ENCODE results near the gene CST9. TPM values are rescaled to one million over a fixed set of nuclear protein-coding genes. Genes with fewer than 3 reads are reported as not detected.

The CST9 gene
- total and polyA plus RNA-seq, 9 of the 15 experiments (the other 6 are each of a cell fraction or from before 2014, with no cell fraction given) = not detected

DNA sequence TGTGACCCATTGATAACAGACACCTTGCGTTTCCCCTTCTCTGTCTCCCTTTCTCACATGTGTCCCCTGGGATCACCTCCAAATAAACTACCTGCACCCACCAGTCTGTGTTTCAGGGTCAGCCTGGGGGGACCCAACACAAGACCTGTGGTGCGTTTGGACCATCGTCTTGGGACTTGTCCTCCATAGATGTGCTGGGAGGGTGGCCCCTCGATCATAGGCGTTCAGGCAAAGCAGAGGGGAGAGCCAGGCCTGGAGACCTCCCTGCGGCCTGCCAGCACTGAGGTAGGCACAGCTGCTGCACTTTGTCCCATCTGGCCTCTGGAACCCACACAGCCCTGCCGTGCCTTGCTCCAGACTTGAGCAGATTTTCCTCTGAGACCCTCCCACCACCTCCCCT lies 18.1 kb downstream of the CST9 start:
- H3K4me3 ChIP-seq = no peak overlapping the region
- ChIA-PET CTCF (ENCODE audit: low intra/inter-chr PET ratio) (no interaction called here), POLR2A (interaction anchor here (0.5 kb wide), 1 partner anchor 56 kb away, joined by 3 read pairs; no protein-coding TSS in a partner anchor)
- no TSS peak for BruUV-seq (replicated peaks)
- no peak overlapping the region for H3K9ac ChIP-seq (ENCODE audit: insufficient read depth in 1 of 2, low read depth in 2 of 2, low read length in 2 of 2)
- no peak overlapping the region for H3K4me2 ChIP-seq (ENCODE audit: insufficient read depth, low read length)
- FAIRE-seq (no peak), ATAC-seq (no peak), DNase-seq (ENCODE audit: extremely low read depth in 1 of 4, low spot score in 3 of 4) (no peak)
- H2AFZ ChIP-seq (ENCODE audit: low read depth, low read length) = no peak overlapping the region
- H3K27ac ChIP-seq (ENCODE audit: extremely low read depth, low read depth, low read length) = no peak overlapping the region
- H4K20me1 ChIP-seq (replicated peaks; ENCODE audit: control insufficient read depth, insufficient read depth, low read length) = no peaks in the 10 kb centered on the region
- intact Hi-C loops (cut with micrococcal nuclease) (no loop called here), in situ Hi-C loops (cut with MboI) (no loop called here)
- H3K9me3 ChIP-seq (replicated peaks; ENCODE audit: control insufficient read depth, insufficient read depth, low read depth, low read length) = no peaks in the 10 kb centered on the region
- TF ChIP-seq, protein P1, sequence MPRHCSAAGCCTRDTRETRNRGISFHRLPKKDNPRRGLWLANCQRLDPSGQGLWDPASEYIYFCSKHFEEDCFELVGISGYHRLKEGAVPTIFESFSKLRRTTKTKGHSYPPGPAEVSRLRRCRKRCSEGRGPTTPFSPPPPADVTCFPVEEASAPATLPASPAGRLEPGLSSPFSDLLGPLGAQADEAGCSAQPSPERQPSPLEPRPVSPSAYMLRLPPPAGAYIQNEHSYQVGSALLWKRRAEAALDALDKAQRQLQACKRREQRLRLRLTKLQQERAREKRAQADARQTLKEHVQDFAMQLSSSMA (CRISPR knock-in tag; IDR thresholded peaks at IDR 0.05) = no peak
- TF ChIP-seq PHF8 (IDR thresholded peaks at IDR 0.05; ENCODE audit: borderline replicate concordance, low read length) (no peak), SP1 (CRISPR knock-in tag; IDR thresholded peaks at IDR 0.05) (no peak), KDM4B (IDR thresholded peaks at IDR 0.05; ENCODE audit: borderline replicate concordance in 2 of 2, low read depth in 1 of 2) (no peak), ETV1 (tag; conservative IDR thresholded peaks at IDR 0.05; ENCODE audit: low read depth) (no peak), SMAD4 (CRISPR knock-in tag; conservative IDR thresholded peaks at IDR 0.05) (no peak), ZBED1 (IDR thresholded peaks at IDR 0.05) (no peak), POLR2B (IDR thresholded peaks at IDR 0.05; ENCODE audit: low read depth, partially characterized antibody) (no peak), PTRF (tag; IDR thresholded peaks at IDR 0.05) (no peak), IRF2 (CRISPR knock-in tag; IDR thresholded peaks at IDR 0.05) (no peak), DNMT1 (IDR thresholded peaks at IDR 0.05) (no peak), NEUROD1 (IDR thresholded peaks at IDR 0.05; ENCODE audit: borderline replicate concordance, low read depth, low read length, partially characterized antibody) (no peak), SRSF7 (optimal IDR thresholded peaks at IDR 0.05; ENCODE audit: low read depth, low read length) (no peak), SMARCA5 (IDR thresholded peaks at IDR 0.05) (no peak), ZNF41 (CRISPR knock-in tag; conservative IDR thresholded peaks at IDR 0.05) (no peak), CBX3 (IDR thresholded peaks at IDR 0.05; ENCODE audit: borderline replicate concordance in 1 of 2, low read length in 2 of 2) (no peak)
- TF ChIP-seq, protein P2, sequence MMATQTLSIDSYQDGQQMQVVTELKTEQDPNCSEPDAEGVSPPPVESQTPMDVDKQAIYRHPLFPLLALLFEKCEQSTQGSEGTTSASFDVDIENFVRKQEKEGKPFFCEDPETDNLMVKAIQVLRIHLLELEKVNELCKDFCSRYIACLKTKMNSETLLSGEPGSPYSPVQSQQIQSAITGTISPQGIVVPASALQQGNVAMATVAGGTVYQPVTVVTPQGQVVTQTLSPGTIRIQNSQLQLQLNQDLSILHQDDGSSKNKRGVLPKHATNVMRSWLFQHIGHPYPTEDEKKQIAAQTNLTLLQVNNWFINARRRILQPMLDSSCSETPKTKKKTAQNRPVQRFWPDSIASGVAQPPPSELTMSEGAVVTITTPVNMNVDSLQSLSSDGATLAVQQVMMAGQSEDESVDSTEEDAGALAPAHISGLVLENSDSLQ (IDR thresholded peaks at IDR 0.05) = no peak
- TF ChIP-seq, protein P3, sequence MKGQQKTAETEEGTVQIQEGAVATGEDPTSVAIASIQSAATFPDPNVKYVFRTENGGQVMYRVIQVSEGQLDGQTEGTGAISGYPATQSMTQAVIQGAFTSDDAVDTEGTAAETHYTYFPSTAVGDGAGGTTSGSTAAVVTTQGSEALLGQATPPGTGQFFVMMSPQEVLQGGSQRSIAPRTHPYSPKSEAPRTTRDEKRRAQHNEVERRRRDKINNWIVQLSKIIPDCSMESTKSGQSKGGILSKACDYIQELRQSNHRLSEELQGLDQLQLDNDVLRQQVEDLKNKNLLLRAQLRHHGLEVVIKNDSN (CRISPR knock-in tag; IDR thresholded peaks at IDR 0.05) = no peak
- TF ChIP-seq, protein P4, sequence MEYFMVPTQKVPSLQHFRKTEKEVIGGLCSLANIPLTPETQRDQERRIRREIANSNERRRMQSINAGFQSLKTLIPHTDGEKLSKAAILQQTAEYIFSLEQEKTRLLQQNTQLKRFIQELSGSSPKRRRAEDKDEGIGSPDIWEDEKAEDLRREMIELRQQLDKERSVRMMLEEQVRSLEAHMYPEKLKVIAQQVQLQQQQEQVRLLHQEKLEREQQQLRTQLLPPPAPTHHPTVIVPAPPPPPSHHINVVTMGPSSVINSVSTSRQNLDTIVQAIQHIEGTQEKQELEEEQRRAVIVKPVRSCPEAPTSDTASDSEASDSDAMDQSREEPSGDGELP (CRISPR knock-in tag; IDR thresholded peaks at IDR 0.05; ENCODE audit: borderline replicate concordance) = no peak
- peaks cover 2% of the 10 kb centered on the region in 2 experiments; a peak in 2 of 5 replicates for H3K4me1 ChIP-seq (replicated peaks in 1 of 2; ENCODE audit: control insufficient read depth in 2 of 2, insufficient read depth in 2 of 2, low read length in 2 of 2)
- no peaks in the 10 kb centered on the region for H3K9me1 ChIP-seq (ENCODE audit: control insufficient read depth, insufficient read depth, low read length)
- H3K27me3 ChIP-seq (ENCODE audit: control insufficient read depth in 2 of 2, insufficient read depth in 2 of 2, low read length in 2 of 2) = no peaks in the 10 kb centered on the region
- 18% methylated on average over 5 of the region's 7 CpGs for WGBS (ENCODE audit: insufficient coverage, low coverage, missing lambda C conversion rate)
- H3K36me3 ChIP-seq (ENCODE audit: control insufficient read depth, insufficient read depth, low read length) = no peaks in the 10 kb centered on the region
- no peaks in the 10 kb centered on the region for H3K79me2 ChIP-seq (ENCODE audit: control insufficient read depth, insufficient read depth, low read length)
